ENCODE measurements around the gene USP32. TPM values are rescaled to one million over a fixed set of nuclear protein-coding genes. Genes with fewer than 3 reads are reported as not detected.

USP32 gene
- total RNA-seq, 1 donor from 2014 or later = 40.8 TPM

DNA sequence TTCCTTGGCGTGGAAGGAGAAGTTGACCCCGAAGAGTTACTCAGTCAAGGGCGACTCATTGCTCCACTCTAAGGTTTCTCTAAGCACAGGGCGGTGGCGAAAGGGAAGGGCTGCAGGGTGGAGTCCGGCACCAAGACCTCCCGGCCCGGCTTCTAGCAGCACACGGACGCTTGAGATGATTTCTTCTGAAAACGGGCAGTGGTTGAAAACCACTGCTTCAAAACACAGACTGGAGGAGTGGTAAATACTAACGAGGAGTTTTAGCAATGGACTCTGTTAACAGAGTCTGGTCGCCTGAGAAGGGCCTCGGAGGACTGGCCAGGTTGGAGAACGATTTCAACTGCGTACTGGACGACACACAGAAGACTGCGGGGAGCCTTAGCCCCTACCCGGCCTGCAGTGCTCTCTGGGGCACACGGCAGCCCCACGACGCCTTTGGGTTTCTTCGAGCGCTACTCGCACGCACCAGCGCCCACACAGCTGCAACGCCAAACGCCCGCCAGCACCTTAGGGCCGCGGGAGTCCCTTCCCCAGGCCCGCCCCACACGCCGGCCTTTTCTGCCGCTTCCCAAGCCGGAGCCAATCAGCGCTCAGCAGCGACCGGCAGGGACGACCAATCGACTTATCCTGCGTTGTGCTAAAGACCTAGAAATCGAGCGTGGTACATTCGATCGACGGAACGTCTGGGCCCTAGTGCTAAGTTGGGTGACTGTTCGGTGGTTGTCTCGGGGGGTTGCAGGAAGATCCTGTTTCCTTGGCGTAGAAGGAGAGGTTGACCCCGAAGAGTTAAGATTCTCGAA is 256.6 kb downstream of the USP32 start:
- Mint-ChIP-seq H3K27ac (ENCODE audit: unreplicated experiment) (peak overlapping the region; percentile 69), H3K4me1 (peaks cover 25% of the 10 kb centered on the region), H3K4me3 (peak overlapping the region; percentile 96), H3K9me3 (no peaks in the 10 kb centered on the region), H3K36me3 (ENCODE audit: low read depth) (peaks cover 4% of the 10 kb centered on the region), H3K27me3 (ENCODE audit: low read depth) (peaks cover 48% of the 10 kb centered on the region)
- peak; percentile 68 for DNase-seq (ENCODE audit: low read depth, low spot score)
- no peak for TF ChIP-seq CTCF (conservative IDR thresholded peaks at IDR 0.05)

- no peak for TF ChIP-seq CTCF (conservative IDR thresholded peaks at IDR 0.05)
- no peak for DNase-seq (ENCODE audit: low read depth, low spot score)
- peaks cover 40% of the 10 kb centered on the region for H3K27me3 Mint-ChIP-seq (ENCODE audit: low read depth)
These were observed 257.4 kb downstream of the USP32 start for GRCh38 chr17:60134396-60135150.

GRCh38 chr17:60130466-60130865 is 261.5 kb downstream of the USP32 start:
- Mint-ChIP-seq H3K36me3 (ENCODE audit: low read depth) (peaks cover 4% of the 10 kb centered on the region), H3K27ac (ENCODE audit: unreplicated experiment) (no peak overlapping the region), H3K4me3 (no peak overlapping the region), H3K9me3 (no peaks in the 10 kb centered on the region), H3K4me1 (peaks cover 21% of the 10 kb centered on the region), H3K27me3 (ENCODE audit: low read depth) (peaks cover 16% of the 10 kb centered on the region)
- DNase-seq (ENCODE audit: low read depth, low spot score) = no peak
- no peak for TF ChIP-seq CTCF (conservative IDR thresholded peaks at IDR 0.05)

More at GRCh38 chr17:60134396-60135150, 257.4 kb downstream of the USP32 start:
- Mint-ChIP-seq H3K9me3 (no peaks in the 10 kb centered on the region), H3K36me3 (ENCODE audit: low read depth) (peaks cover 4% of the 10 kb centered on the region), H3K27ac (ENCODE audit: unreplicated experiment) (no peak overlapping the region), H3K4me3 (peak overlapping the region; percentile 96), H3K4me1 (peaks cover 25% of the 10 kb centered on the region)

DNA sequence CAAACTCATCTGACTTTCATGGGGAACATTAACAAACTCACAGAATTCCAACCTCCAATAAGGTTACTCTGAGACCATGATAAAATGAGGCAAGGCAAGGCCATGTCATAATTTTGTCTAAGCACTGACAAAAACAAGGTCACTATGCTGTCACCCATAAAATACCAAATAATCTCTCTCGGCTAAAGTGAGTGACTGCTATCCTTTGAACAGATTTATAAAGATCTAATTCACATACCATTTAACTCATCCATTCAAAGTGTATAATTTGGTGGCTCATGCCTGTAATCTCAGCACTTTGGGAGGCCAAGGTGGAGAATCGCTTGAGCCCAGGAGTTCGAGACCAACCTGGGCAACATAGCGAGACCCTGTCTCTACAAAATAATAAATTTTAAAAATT is 262.8 kb downstream of the USP32 start:
- H3K27me3 Mint-ChIP-seq (ENCODE audit: low read depth) = peaks cover 8% of the 10 kb centered on the region
- H3K27ac Mint-ChIP-seq (ENCODE audit: unreplicated experiment) = no peak overlapping the region
- no peak for DNase-seq (ENCODE audit: low read depth, low spot score)
- H3K4me1 Mint-ChIP-seq = peaks cover 8% of the 10 kb centered on the region
- peaks cover 4% of the 10 kb centered on the region for H3K36me3 Mint-ChIP-seq (ENCODE audit: low read depth)
- no peaks in the 10 kb centered on the region for H3K9me3 Mint-ChIP-seq
- no peak for TF ChIP-seq CTCF (conservative IDR thresholded peaks at IDR 0.05)
- H3K4me3 Mint-ChIP-seq = no peak overlapping the region

Other genes starting within 250 kb of the USP32 start
- 0.26 TPM in 1 of 2 replicates, not detected in the other for gene CA4, start 242.2 kb downstream of the USP32 start, total RNA-seq
- gene CHCT1, start 30.4 kb upstream of the USP32 start, total RNA-seq = not detected in 2 replicates
- 55.3 and 59.2 TPM in 2 replicates for gene APPBP2, start 134.1 kb upstream of the USP32 start, total RNA-seq
- gene PPM1D, start 208.1 kb upstream of the USP32 start, total RNA-seq = 21.9 and 23.8 TPM in 2 replicates